Kidney (tissue), 14 donors: ENCODE results near the gene SDK1. TPM values are rescaled to one million over a fixed set of nuclear protein-coding genes. Genes with fewer than 3 reads are reported as not detected.

Source experiments
- DNase-seq, 5 donors: peaks; one replicate each; pipeline ENCODE4 v3.0.0-alpha.2; 2013 to 2020
- FAIRE-seq: peaks from 2 replicates; lab custom pipeline; 2012; peaks lifted over from hg19 to GRCh38; lab: Jason Lieb, UNC
- H3K27ac ChIP-seq, 2 donors: one replicate each; pipeline ENCODE4 v1.7.0; 2013; ENCODE audit warnings: low read depth in 2 of 2, low read length in 2 of 2, inconsistent platforms in 1 of 2
- H3K27me3 ChIP-seq: one replicate; pipeline ENCODE4 v1.7.1; 2013; ENCODE audit warnings: low read length, inconsistent platforms; ENCODE audit not compliant: control insufficient read depth, insufficient read depth
- H3K36me3 ChIP-seq, 3 donors: one replicate each; pipeline versions ENCODE4 v1.7.0 to v1.7.1; 2013; ENCODE audit warnings: low read length in 3 of 3, control low read depth in 1 of 3, inconsistent platforms in 1 of 3; ENCODE audit not compliant: insufficient read depth in 3 of 3, control insufficient read depth in 2 of 3
- H3K4me1 ChIP-seq, 3 donors: one replicate each; pipeline versions ENCODE4 v1.7.0 to v1.7.1; 2013; ENCODE audit warnings: low read length in 3 of 3, inconsistent platforms in 1 of 3, low read depth in 1 of 3; ENCODE audit not compliant: control insufficient read depth in 2 of 3, insufficient read depth in 2 of 3
- H3K4me3 ChIP-seq, 3 donors: one replicate each; pipeline versions ENCODE4 v1.7.0 to v1.8.1; 2013; ENCODE audit warnings: low read length in 3 of 3, control low read depth in 1 of 3, inconsistent platforms in 1 of 3
- H3K9ac ChIP-seq, 3 donors: one replicate each; pipeline versions ENCODE4 v1.7.0 to v1.7.1; 2013; ENCODE audit warnings: low read length in 3 of 3, control low read depth in 1 of 3, inconsistent platforms in 1 of 3
- H3K9me3 ChIP-seq, 3 donors: one replicate each; pipeline versions ENCODE4 v1.7.0 to v1.7.1; 2013; ENCODE audit warnings: low read length in 3 of 3, control low read depth in 1 of 3, inconsistent platforms in 1 of 3; ENCODE audit not compliant: control insufficient read depth in 2 of 3, insufficient read depth in 1 of 3
- CTCF ChIP-seq: IDR thresholded peaks from 3 replicates; pipeline ENCODE4 v1.5.1; 2012; ENCODE audit warnings: mild to moderate bottlenecking, moderate library complexity, borderline replicate concordance; ENCODE audit not compliant: insufficient read depth; ENCODE audit errors: extremely low read depth
- intact Hi-C: fragments of 100-400 bp; cut with DNase I; formaldehyde crosslinking; loops from one replicate; pipeline ENCODE4 v1.11.1; 2022
- polyA plus RNA-seq: library from polyadenylated mRNA; stranded (reverse); fragments of 350-450 nt; fragmentation: Illumina TruSeq; extraction: RNeasy Lipid Tissue Mini Kit (QIAGEN cat#74804); gene quantifications from one replicate; pipeline ENCODE4 v1.2.3, GENCODE V29; 2014; ENCODE audit warnings: low read depth, low replicate concordance; ENCODE audit not compliant: insufficient read depth
- total RNA-seq: library from RNA; stranded (reverse); fragmentation: NEBNext Ultra II Directional; extraction: Animal tissue kit (Norgen Biotek cat#: 25700); gene quantifications from one replicate; pipeline ENCODE4 v1.2.1, GENCODE V29; 2021
- donor health status: control.
- donor health status: control.
- donor health status: control.
- donor health status: control.
- donor health status: control.
- donor health status: DM: yes; HTN: yes; CAD: no.
- donor health status: Normal renal cell carcinoma (clear cell type).

Gene SDK1
- total and polyA plus RNA-seq, 2 donors from 2014 or later = 2.0 to 38.3 TPM

- FAIRE-seq (no peak), DNase-seq (no peak)
- peaks cover 0 to 4% (median 0%) of the 10 kb centered on the region in 3 donors for H3K9me3 ChIP-seq
- H3K4me1 ChIP-seq = no peaks in the 10 kb centered on the region
- TF ChIP-seq CTCF = no peak
- no peak overlapping the region for H3K27ac ChIP-seq
- H3K9ac ChIP-seq = no peak overlapping the region
- H3K27me3 ChIP-seq = no peaks in the 10 kb centered on the region
- intact Hi-C loops = no loop called here
- H3K36me3 ChIP-seq = no peaks in the 10 kb centered on the region
- no peak overlapping the region for H3K4me3 ChIP-seq
Measured at GRCh38 chr7:4245135-4245865, 944.2 kb downstream of the SDK1 start.

GRCh38 chr7:4245866-4246470 lies 944.9 kb downstream of the SDK1 start:
- no peaks in the 10 kb centered on the region for H3K4me1 ChIP-seq
- H3K27me3 ChIP-seq = no peaks in the 10 kb centered on the region
- peaks cover 0 to 4% (median 0%) of the 10 kb centered on the region in 3 donors for H3K9me3 ChIP-seq
- FAIRE-seq = no peak
- no peak overlapping the region for H3K27ac ChIP-seq
- intact Hi-C loops = no loop called here
- DNase-seq = peak in 1 of 5 donors; percentile 9
- no peak for TF ChIP-seq CTCF
- H3K36me3 ChIP-seq = no peaks in the 10 kb centered on the region
- no peak overlapping the region for H3K9ac ChIP-seq
- H3K4me3 ChIP-seq = no peak overlapping the region

- Histone ChIP-seq H3K4me3 (no peak overlapping the region), H3K27me3 (no peaks in the 10 kb centered on the region), H3K27ac (no peak overlapping the region), H3K9ac (no peak overlapping the region), H3K36me3 (no peaks in the 10 kb centered on the region), H3K9me3 (peaks cover 0 to 4% (median under 1%) of the 10 kb centered on the region in 3 donors), H3K4me1 (no peaks in the 10 kb centered on the region)
- no peak for TF ChIP-seq CTCF
- intact Hi-C loops = no loop called here
- no peak for FAIRE-seq
- DNase-seq = no peak
Measured at GRCh38 chr7:4246536-4246935, 945.5 kb downstream of the SDK1 start.
